ENCODE data around the gene STXBP6. TPM values are rescaled to one million over a fixed set of nuclear protein-coding genes. Genes with fewer than 3 reads are reported as not detected.

The STXBP6 gene
- total and polyA plus RNA-seq, 2 of the 13 experiments (the other 11 are each of a cell fraction or from before 2014, with no cell fraction given) = 35.3 to 42.8 TPM

DNA sequence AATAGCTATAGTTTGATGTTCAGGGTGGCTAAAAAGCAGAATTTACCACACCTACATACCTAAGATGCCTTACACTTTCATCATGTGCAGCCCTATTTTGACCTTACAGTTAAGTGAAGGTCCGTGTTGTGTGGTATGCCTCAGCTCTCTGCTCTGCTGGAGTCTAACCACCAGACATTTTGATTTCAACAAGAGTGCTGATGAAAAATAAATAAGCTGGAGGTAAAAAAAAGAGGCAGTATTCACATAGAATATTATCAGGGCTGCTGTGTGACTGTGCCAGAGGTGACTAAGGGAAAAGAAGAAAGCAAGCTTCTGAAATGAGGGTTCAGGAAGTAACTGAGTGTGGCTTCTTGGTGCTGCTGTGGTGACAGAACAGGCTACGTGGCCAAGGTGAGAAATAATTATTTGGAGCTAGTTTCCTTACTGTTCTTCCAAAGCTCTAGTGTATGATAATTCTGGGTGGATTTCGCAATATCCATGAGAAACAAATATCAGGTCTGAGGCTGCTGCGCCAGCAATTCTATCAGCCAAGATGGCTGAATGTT is 188.8 kb downstream of the STXBP6 start (continued):
- no peak for TF ChIP-seq IRF2 (CRISPR knock-in tag; IDR thresholded peaks at IDR 0.05)
- no peak for TF ChIP-seq LCORL (IDR thresholded peaks at IDR 0.05)
- no peak for TF ChIP-seq LCORL (CRISPR knock-in tag; IDR thresholded peaks at IDR 0.05)
- no peak for TF ChIP-seq MIER3 (CRISPR knock-in tag; IDR thresholded peaks at IDR 0.05; ENCODE audit: borderline replicate concordance)
- 0 out of 2 replicates have a peak, but pooled peaks have one; percentile 18 for TF ChIP-seq ZNF766 (CRISPR knock-in tag; IDR thresholded peaks at IDR 0.05; ENCODE audit: borderline replicate concordance)
- peak; percentile 78 for TF ChIP-seq CEBPG (CRISPR knock-in tag; IDR thresholded peaks at IDR 0.05)
- TF ChIP-seq ZNF484 (CRISPR knock-in tag; IDR thresholded peaks at IDR 0.05; ENCODE audit: borderline replicate concordance, low read depth) = no peak
- no peak for TF ChIP-seq SP4 (CRISPR knock-in tag; IDR thresholded peaks at IDR 0.05)
- TF ChIP-seq NCOA2 (CRISPR knock-in tag; IDR thresholded peaks at IDR 0.05) = no peak

DNA sequence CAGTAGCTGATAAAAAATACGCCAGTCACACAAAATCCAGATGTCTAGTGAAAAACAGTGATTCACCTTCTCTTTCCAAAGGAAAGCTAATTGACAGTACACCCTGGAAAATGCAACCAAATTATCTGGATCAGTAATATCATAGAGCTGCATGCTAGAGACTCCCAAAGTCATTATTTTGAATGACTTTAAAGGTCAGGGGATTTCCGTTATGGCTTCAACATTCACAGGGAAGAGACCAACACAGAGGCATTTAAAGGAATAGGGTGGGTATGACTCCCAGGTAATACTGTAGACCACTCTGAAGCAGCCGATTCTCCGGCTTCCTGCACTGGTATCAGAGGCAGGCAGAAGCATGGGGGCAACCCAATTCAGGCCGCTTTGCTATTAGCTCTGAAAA is 190.4 kb downstream of the STXBP6 start:
- no peak for ATAC-seq
- Histone ChIP-seq H3K4me3 (replicated peaks in 1 of 3; ENCODE audit: insufficient read depth in 1 of 3, low read depth in 2 of 3, low read length in 3 of 3) (no peak overlapping the region), H4K20me1 (ENCODE audit: insufficient read depth, low read length) (no peaks in the 10 kb centered on the region), H3K9ac (ENCODE audit: insufficient read depth, low read depth, low read length) (no peak overlapping the region), H3K4me2 (ENCODE audit: low read depth, low read length) (no peak overlapping the region), H3K9me3 (ENCODE audit: low read length) (no peaks in the 10 kb centered on the region), H3K79me2 (ENCODE audit: insufficient read depth, low read length) (no peaks in the 10 kb centered on the region), H3K4me1 (ENCODE audit: insufficient read depth, low read length) (peaks cover 9% of the 10 kb centered on the region), H2AFZ (ENCODE audit: low read length) (no peak overlapping the region), H3K27me3 (ENCODE audit: control insufficient read depth in 1 of 2, insufficient read depth in 2 of 2, low read length in 2 of 2) (no peaks in the 10 kb centered on the region), H3K27ac (ENCODE audit: extremely low read length, insufficient read depth, low read length) (no peak overlapping the region), H3K36me3 (replicated peaks in 1 of 2; ENCODE audit: control insufficient read depth in 1 of 2, insufficient read depth in 2 of 2, low read length in 2 of 2) (no peaks in the 10 kb centered on the region; a peak in 1 of 5 replicates)
- BruUV-seq (replicated peaks) = no TSS peak
- no peak for FAIRE-seq
- intact Hi-C loops (cut with micrococcal nuclease; ENCODE audit: unreplicated experiment) (no loop called here), in situ Hi-C loops (cut with HindIII; ENCODE audit: extremely low pct_ligation_motif_present, low pct_unique_long_range_greater_than_20kb) (no loop called here)
- POLR2A ChIA-PET = interaction anchor here (3.5 kb wide), 1 partner anchor 19 kb away, joined by 17 read pairs; no protein-coding TSS in a partner anchor
- WGBS (ENCODE audit: low lambda C conversion rate) = 86% methylated on average over 5 of the region's 5 CpGs
- DNase-seq (ENCODE audit: low spot score) = no peak
- CTCF ChIA-PET (ENCODE audit: low intra/inter-chr PET ratio, low total read pairs) = no interaction called here
- TF ChIP-seq, protein P1, sequence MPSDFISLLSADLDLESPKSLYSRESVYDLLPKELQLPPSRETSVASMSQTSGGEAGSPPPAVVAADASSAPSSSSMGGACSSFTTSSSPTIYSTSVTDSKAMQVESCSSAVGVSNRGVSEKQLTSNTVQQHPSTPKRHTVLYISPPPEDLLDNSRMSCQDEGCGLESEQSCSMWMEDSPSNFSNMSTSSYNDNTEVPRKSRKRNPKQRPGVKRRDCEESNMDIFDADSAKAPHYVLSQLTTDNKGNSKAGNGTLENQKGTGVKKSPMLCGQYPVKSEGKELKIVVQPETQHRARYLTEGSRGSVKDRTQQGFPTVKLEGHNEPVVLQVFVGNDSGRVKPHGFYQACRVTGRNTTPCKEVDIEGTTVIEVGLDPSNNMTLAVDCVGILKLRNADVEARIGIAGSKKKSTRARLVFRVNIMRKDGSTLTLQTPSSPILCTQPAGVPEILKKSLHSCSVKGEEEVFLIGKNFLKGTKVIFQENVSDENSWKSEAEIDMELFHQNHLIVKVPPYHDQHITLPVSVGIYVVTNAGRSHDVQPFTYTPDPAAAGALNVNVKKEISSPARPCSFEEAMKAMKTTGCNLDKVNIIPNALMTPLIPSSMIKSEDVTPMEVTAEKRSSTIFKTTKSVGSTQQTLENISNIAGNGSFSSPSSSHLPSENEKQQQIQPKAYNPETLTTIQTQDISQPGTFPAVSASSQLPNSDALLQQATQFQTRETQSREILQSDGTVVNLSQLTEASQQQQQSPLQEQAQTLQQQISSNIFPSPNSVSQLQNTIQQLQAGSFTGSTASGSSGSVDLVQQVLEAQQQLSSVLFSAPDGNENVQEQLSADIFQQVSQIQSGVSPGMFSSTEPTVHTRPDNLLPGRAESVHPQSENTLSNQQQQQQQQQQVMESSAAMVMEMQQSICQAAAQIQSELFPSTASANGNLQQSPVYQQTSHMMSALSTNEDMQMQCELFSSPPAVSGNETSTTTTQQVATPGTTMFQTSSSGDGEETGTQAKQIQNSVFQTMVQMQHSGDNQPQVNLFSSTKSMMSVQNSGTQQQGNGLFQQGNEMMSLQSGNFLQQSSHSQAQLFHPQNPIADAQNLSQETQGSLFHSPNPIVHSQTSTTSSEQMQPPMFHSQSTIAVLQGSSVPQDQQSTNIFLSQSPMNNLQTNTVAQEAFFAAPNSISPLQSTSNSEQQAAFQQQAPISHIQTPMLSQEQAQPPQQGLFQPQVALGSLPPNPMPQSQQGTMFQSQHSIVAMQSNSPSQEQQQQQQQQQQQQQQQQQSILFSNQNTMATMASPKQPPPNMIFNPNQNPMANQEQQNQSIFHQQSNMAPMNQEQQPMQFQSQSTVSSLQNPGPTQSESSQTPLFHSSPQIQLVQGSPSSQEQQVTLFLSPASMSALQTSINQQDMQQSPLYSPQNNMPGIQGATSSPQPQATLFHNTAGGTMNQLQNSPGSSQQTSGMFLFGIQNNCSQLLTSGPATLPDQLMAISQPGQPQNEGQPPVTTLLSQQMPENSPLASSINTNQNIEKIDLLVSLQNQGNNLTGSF (CRISPR knock-in tag; IDR thresholded peaks at IDR 0.05) = no peak
- TF ChIP-seq ZNF256 (CRISPR knock-in tag; conservative IDR thresholded peaks at IDR 0.05) (no peak), ZNF441 (CRISPR knock-in tag; IDR thresholded peaks at IDR 0.05; ENCODE audit: borderline replicate concordance) (no peak)
- TF ChIP-seq, protein P2, sequence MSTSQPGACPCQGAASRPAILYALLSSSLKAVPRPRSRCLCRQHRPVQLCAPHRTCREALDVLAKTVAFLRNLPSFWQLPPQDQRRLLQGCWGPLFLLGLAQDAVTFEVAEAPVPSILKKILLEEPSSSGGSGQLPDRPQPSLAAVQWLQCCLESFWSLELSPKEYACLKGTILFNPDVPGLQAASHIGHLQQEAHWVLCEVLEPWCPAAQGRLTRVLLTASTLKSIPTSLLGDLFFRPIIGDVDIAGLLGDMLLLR (CRISPR knock-in tag; IDR thresholded peaks at IDR 0.05) = no peak

All from HepG2 (cell line).